Stimulated activated CD8-positive, alpha-beta memory T cell treated with anti-CD3 and anti-CD28 coated beads, Interleukin-15, amount 100 ng/mL, for 4 hours (primary cell): ENCODE results near the gene HCAR3.
"Not testable (repeated sequence)": the region's sequence is repeated elsewhere in the genome, so short reads cannot be mapped to it uniquely, and the experiment has no call there.

Experiments used
- DNase-seq, 2 donors: peaks; one replicate each; pipeline ENCODE4 v3.0.0-alpha.2; 2020; ENCODE audit warnings: low read depth in 2 of 2

The HCAR3 gene

DNA sequence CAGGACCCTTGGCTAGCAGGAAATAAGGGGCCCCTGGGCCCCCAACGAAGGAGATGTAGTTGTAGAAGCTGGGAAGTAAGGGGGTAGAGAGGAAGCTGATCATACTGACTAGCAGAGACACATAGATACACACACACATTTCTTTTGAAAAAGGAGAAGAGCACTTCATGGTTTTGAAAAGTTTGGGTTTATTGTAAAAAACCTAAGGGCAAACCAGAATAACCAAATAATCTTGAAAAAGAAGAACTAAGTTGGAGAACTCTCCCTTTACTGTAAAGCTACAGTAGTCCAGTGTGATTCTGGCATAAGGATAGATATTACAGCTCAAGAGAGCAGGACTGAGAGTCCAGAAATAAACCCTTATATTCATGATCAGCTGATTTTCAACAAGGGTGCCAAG is 5.8 kb upstream of the HCAR3 start:
- no peak for DNase-seq

GRCh38 chr12:122721057-122721545 is 4.5 kb upstream of the HCAR3 start:
- DNase-seq, result no peak

DNA sequence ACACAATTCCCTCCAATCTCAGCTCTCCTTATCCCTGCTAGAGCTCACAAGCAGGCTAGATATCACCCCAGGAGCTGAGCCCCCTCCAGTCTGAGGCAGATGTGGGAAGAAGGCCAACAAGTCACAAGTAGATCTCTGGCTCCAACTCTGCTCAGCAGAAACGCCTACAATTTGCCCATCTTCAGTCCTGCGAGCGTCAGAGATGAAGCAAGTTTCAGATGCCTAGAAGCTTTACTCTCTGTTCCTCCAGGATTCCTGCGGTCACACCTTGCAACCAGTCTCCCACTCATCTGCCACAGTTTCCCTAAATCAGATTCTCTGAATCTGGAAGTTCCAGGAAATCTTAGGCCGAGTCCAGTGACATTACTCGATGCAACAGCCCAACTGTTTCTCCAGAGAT is 1.4 kb downstream of the HCAR3 start:
- not testable (repeated sequence) for DNase-seq

DNA sequence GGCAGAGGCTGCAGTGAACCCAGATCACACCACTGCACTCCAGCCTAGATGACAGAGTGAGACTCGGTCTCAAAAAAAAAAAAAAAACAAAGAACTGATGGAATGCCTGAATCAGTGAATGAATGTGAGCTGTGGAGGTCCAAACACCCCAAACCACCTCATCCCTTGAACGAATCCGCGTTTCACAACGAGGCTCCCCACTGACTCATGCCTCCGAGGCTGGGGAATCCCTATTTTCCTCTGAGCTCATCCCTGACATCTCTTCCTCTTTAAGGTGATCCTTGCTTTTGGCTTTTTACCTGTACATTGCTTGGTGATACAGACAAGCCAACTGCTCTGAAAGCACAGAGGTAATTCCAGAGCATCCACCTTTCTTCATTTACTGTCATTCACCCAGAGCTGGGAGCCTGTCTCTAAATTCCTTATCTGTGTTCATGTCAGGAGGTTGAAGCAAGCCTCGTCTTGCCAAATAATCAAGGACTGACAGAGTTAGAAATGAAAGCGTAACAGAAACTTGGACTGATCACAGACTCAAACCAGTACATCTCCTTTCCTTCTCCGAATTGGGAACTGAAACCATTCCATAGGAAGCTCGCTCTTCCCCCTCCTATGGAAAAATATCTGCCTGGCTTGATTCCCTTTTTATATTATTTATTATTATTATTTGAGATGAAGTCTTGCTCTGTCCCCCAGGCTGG is 3.0 kb downstream of the HCAR3 start:
- not testable (repeated sequence) for DNase-seq

DNA sequence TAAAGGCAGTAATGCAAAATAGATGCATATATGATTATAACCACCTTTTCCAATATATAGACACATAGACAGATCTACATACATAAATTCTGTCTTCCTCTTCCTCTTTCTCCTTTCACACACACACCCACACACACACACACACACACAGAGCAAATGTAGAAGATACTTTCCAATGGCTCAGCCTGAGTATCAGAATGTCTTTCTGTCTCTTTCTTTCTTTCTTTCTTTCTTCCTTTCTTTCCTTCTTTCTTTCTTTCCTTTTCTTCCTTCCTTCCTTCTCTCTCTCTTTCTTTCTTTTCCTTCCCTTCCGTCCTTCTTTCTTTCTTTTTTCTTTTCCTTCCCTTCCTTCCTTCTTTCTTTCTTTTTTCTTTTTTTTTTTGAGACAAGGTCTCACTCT is 5.3 kb downstream of the HCAR3 start:
- DNase-seq, result not testable (repeated sequence)

GRCh38 chr12:122710341-122710740 is 6.3 kb downstream of the HCAR3 start:
- DNase-seq, result not testable (repeated sequence)

DNA sequence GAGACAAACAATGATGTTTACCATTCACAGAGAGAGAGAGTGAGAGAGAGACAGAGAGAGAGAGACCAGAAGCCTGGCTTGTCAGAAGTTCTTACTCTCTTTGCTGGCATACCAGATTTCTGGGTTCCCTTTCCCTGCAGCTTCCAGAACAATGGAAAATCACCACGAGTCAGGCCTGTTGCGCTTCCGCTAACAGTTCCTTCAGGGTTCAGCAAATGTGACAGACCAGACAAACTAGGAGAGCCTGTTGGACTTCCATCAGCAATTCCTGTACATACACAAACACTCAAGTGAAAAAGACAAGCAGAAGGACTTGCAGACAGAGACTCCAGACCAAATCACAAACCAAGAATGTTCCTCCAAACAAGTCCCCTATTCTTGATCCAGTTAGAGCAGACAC is 7.3 kb downstream of the HCAR3 start:
- not testable (repeated sequence) for DNase-seq

GRCh38 chr12:122703841-122704240 is 12.8 kb downstream of the HCAR3 start:
- not testable (repeated sequence) for DNase-seq

DNA sequence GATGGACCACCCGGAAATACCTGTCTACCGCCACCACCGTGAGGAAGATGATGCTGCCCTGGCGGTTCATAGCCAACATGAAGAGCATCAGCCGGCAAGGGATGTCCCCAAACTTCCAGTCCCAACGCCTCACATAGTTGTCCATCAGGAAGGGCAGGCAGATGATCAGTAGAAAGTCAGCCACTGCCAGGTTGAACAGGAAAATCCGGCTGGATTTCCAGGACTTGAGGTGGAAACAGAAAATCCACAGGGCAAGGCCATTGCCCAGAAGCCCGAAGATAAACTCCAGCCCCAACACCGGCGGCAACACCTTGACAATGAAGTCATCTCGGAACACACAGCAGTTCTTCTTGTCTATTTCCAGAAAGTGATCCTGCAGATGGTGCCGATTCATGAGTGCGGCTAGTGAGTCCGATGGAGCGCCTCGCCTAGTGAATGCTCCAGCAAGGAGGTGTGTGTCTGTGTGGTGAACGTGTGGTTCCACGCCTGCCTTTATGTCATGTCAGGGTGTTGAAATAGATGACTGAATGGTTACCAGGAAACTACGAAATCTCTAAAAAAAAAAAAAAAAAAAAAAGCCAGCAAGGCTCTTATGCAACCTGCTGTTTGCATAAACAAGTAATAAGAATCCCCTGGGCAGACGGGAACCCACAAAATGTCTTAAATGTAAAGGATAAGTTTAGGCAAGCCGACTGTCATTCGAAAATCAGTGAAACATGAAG is 13.6 kb downstream of the HCAR3 start, which contains the start of gene HCAR2:
TSS of gene HCAR2 (minus strand) at position 468 of the 722 bp plus-strand sequence. CDS start at position 394, 74 bp downstream.
- not testable (repeated sequence) for DNase-seq

DNA sequence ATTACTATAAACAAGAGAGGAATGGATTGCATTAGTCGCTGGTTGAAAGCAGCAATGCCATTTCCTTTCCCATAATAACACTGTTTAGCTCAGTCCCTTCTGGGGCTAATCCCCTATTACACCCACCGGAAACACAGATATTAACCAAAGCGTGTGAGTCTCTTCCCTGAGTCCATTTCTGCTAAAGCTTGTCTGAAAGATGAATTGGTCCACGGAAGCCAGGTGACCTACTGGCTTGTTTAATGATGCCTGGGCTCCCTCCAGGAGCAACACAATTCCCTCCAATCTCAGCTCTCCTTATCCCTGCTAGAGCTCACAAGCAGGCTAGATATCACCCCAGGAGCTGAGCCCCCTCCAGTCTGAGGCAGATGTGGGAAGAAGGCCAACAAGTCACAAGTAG is 15.1 kb downstream of the HCAR3 start:
- DNase-seq, result not testable (repeated sequence)

DNA sequence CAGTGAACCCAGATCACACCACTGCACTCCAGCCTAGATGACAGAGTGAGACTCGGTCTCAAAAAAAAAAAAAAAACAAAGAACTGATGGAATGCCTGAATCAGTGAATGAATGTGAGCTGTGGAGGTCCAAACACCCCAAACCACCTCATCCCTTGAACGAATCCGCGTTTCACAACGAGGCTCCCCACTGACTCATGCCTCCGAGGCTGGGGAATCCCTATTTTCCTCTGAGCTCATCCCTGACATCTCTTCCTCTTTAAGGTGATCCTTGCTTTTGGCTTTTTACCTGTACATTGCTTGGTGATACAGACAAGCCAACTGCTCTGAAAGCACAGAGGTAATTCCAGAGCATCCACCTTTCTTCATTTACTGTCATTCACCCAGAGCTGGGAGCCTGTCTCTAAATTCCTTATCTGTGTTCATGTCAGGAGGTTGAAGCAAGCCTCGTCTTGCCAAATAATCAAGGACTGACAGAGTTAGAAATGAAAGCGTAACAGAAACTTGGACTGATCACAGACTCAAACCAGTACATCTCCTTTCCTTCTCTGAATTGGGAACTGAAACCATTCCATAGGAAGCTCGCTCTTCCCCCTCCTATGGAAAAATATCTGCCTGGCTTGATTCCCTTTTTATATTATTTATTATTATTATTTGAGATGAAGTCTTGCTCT is 16.4 kb downstream of the HCAR3 start:
- not testable (repeated sequence) for DNase-seq

- DNase-seq, result not testable (repeated sequence)
These were observed 19.7 kb downstream of the HCAR3 start for GRCh38 chr12:122696922-122697321.

- no peak for DNase-seq
These were observed 25.0 kb downstream of the HCAR3 start for GRCh38 chr12:122691566-122691965.

GRCh38 chr12:122688291-122688690 is 28.3 kb downstream of the HCAR3 start:
- DNase-seq, result no peak

DNA sequence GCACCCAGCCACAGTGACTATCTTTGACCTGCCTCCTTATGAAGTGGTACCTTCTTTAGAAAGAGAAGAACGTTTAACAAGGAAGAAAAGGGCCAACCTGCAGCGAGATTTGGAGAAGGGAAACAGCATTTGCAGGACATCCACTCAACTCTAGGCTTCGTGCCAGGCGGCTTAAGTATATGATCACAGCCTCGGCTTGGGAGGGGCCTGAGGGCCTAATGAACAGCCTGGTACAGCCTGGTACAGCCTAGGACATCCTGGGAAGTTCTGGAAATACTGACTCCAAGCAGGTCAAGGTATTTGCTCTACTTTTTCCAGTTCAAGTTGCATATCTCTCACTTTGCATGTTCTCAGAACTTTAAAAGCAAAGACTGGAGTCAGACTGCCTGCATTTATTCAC is 29.5 kb downstream of the HCAR3 start:
- no peak for DNase-seq

DNA sequence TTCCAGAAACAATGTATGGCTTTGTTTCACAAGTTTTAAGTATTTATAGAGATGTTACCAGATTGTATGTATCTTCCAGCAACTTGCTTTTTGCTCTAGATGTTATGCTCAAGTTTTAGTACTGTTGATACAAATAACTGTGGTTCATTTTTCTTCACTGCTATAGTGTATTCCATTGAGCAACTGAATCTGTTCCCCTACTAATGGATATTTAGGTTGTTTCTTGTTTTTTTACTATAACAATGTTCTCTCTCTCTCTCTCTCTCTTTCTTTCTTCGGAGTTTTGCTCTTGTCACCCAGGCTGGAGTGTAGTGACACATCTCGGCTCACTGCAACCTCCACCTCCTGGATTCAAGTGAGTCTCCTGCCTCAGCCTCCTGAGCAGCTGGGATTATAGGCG is 30.1 kb downstream of the HCAR3 start:
- DNase-seq, result no peak

GRCh38 chr12:122684297-122684813 is 32.3 kb downstream of the HCAR3 start:
- no peak for DNase-seq

DNA sequence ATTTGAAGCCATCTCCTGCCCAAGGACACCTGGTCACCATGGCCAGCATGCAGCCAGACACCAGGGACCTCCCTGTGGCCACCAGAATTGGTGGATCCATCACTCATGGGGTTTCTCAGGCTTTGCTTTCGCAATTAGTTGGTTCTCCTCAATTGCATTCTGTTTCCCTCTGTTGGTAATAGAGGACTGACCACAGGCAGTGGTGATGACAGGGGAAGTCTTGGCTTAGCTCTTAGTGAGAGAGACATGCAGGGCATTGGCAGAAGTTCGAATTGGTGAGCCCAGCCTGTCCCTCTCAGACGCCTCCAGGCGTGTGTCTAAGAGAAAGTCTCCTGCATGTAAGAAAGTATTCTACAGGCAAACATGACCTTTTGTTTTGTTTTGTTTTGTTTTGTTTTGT is 34.8 kb downstream of the HCAR3 start:
- DNase-seq, result no peak

DNA sequence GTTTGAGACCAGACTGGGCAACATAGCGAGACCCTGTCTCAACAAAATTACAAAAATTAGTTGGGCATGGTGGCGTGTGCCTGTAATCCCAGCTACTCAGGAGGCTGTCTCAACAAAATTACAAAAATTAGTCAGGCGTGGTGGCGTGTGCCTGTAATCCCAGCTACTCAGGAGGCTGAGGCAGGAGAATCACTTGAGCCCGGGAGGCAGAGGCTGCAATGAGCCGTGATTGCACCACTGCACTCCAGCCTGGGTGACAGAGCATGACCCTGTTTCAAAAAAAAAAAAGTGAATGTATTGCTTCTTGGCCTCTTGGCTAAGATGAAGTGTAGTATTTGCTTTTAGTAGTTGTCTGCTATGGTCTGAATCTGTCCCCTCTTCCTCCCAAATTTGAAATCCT is 35.6 kb downstream of the HCAR3 start:
- not testable (repeated sequence) for DNase-seq

- DNase-seq, result not testable (repeated sequence)
These were observed 39.8 kb downstream of the HCAR3 start for GRCh38 chr12:122676781-122677180.

DNA sequence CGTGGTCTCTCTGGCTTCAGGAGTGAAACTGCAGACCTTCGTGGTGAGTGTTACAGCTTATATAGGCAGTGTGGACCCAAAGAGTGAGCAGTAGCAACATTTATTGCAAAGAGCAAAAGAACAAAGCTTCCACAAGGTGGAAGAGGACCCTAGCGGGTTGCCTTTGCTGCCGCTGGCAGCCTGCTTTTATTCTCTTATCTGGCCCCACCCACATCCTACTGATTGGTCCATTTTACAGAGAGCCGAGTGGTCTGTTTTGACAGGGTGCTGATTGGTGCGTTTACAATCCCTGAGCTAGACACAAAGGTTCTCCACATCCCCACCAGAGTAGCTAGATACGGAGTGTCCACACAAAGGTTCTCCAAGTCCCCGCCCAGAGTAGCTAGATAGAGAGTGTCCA is 40.6 kb downstream of the HCAR3 start:
- DNase-seq, result not testable (repeated sequence)

DNA sequence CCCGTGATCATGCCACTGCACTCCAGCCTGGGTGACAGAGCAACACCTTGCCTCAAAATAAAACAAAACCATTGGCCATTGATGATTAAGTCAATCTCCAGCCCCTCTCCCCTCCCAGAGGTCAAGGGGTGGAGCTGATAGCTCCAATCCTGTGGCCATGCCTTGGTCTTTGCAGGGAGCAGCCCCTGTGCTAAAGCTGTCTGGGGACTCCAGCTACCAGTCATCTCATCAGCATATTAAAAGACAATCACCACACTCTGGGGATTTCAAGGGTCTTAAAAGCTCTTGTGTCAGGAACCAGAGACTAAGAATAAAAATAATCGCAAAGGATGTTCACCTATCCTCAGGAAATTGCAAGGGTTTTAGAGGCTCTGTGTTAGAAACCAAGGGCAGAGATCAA is 44.1 kb downstream of the HCAR3 start:
- no peak for DNase-seq
